HepG2 (cell line): Measurements from ENCODE around the gene DALRD3. TPM values are rescaled to one million over a fixed set of nuclear protein-coding genes. Genes with fewer than 3 reads are reported as not detected.

ENCODE experiments used
- ATAC-seq: fragments of 200-7000 bp; cut with Tn5 transposase; 3 replicates; pipeline ENCODE4 v1.9.1; 2020; ENCODE audit warnings: mild to moderate bottlenecking, moderate library complexity
- BruUV-seq: library from RNA; stranded (reverse); fragments of 400-500 nt; replicated peaks from 2 replicates; lab custom pipeline; 2021; lab: Mats Ljungman, UMichigan
- CTCF ChIA-PET: fragments of 300-600 bp; formaldehyde crosslinking; extraction: SDS; loops from one replicate; lab custom pipeline; 2021; ENCODE audit warnings: low total read pairs, inconsistent platforms, low intra/inter-chr PET ratio; lab: Yijun Ruan, JAX
- POLR2A ChIA-PET: fragments of 350-600 bp; sonication (Branson Sonifier 250); formaldehyde crosslinking; loops from one replicate; lab custom pipeline; 2020; ENCODE audit warnings: antibody characterized with exemption, inconsistent platforms; lab: Yijun Ruan, JAX
- DNase-seq: peaks from one replicate; pipeline ENCODE4 v3.0.0-alpha.2; 2015; ENCODE audit warnings: low spot score
- FAIRE-seq: peaks from 3 replicates; lab custom pipeline; 2011; peaks lifted over from hg19 to GRCh38; lab: Jason Lieb, UNC
- H2AFZ ChIP-seq: one replicate; pipeline ENCODE4 v1.6.1; 2011; ENCODE audit warnings: low read length, inconsistent platforms
- H3K27ac ChIP-seq: fragments of 300-600 bp; 3 replicates; pipeline ENCODE4 v1.8.0; 2011; ENCODE audit warnings: mixed run types, mild to moderate bottlenecking, mixed read lengths, low read length, inconsistent platforms; ENCODE audit not compliant: insufficient read depth; ENCODE audit errors: extremely low read length
- H3K27me3 ChIP-seq, 2 experiments: fragments of 200-600 bp in 1 of 2; 2 replicates in 1 of 2; 3 replicates in 1 of 2; pipeline versions ENCODE4 v1.6.0 to v1.8.0; 2011; ENCODE audit warnings: low read length in 2 of 2, mild to moderate bottlenecking in 2 of 2, moderate library complexity in 2 of 2, inconsistent platforms in 1 of 2; ENCODE audit not compliant: insufficient read depth in 2 of 2, control insufficient read depth in 1 of 2
- H3K36me3 ChIP-seq, 2 experiments: fragments of 200-600 bp in 1 of 2; replicated peaks in 1 of 2; 2 replicates in 1 of 2; 3 replicates in 1 of 2; pipeline versions ENCODE4 v1.5.1 to v1.8.0; 2011; ENCODE audit warnings: low read length in 2 of 2, inconsistent platforms in 1 of 2; ENCODE audit not compliant: insufficient read depth in 2 of 2, control insufficient read depth in 1 of 2
- H3K4me1 ChIP-seq: 2 replicates; pipeline ENCODE4 v1.5.1; 2012; ENCODE audit warnings: low read length, inconsistent platforms; ENCODE audit not compliant: insufficient read depth
- H3K4me2 ChIP-seq: 2 replicates; pipeline ENCODE4 v1.6.0; 2011; ENCODE audit warnings: low read depth, low read length, inconsistent platforms
- H3K4me3 ChIP-seq, 3 experiments: fragments of 200-600 bp in 1 of 3; sonication (generic), shearing (Covaris generic) in 1 of 3; replicated peaks in 1 of 3; 2 replicates each; pipeline ENCODE4 v1.5.1; 2011 to 2016; ENCODE audit warnings: low read length in 3 of 3, inconsistent platforms in 2 of 3, low read depth in 2 of 3, mild to moderate bottlenecking in 2 of 3, control low read depth in 1 of 3, mixed read lengths in 1 of 3; ENCODE audit not compliant: insufficient read depth in 1 of 3
- H3K79me2 ChIP-seq: one replicate; pipeline ENCODE4 v1.6.1; 2011; ENCODE audit warnings: low read length, inconsistent platforms; ENCODE audit not compliant: insufficient read depth
- H3K9ac ChIP-seq: 2 replicates; pipeline ENCODE4 v1.6.0; 2011; ENCODE audit warnings: mild to moderate bottlenecking, low read depth, low read length, inconsistent platforms; ENCODE audit not compliant: insufficient read depth
- H3K9me3 ChIP-seq: 2 replicates; pipeline ENCODE4 v1.5.1; 2012; ENCODE audit warnings: mild to moderate bottlenecking, low read length
- H4K20me1 ChIP-seq: 2 replicates; pipeline ENCODE4 v1.6.0; 2011; ENCODE audit warnings: inconsistent platforms, mild to moderate bottlenecking, low read length, moderate library complexity; ENCODE audit not compliant: insufficient read depth
- CREM ChIP-seq, 2 experiments: sonication (generic) in 1 of 2; formaldehyde crosslinking in 1 of 2; IDR thresholded peaks; 2 replicates each; pipeline versions ENCODE4 v1.4.0 to v1.6.1; 2016 to 2020; ENCODE audit warnings: antibody characterized with exemption in 1 of 2, mild to moderate bottlenecking in 1 of 2, missing genetic modification reagents in 1 of 2
- HCFC1 ChIP-seq: fragments of 150-350 bp; IDR thresholded peaks from 2 replicates; pipeline ENCODE4 v1.6.1; 2014; ENCODE audit warnings: low read depth, low read length
- JUN ChIP-seq: sonication (generic); formaldehyde crosslinking; IDR thresholded peaks from 2 replicates; pipeline ENCODE4 v1.4.0; 2020; ENCODE audit warnings: mild to moderate bottlenecking, missing genetic modification reagents
- KAT7 ChIP-seq: IDR thresholded peaks from 2 replicates; pipeline ENCODE4 v1.6.1; 2018; ENCODE audit warnings: borderline replicate concordance, missing compliant biosample characterization
- MAZ ChIP-seq, 2 experiments: sonication (generic) in 1 of 2; formaldehyde crosslinking in 1 of 2; IDR thresholded peaks; 2 replicates each; pipeline versions ENCODE4 v1.5.0 to v1.6.1; 2012 to 2020; ENCODE audit warnings: low read depth in 2 of 2, mild to moderate bottlenecking in 2 of 2, borderline replicate concordance in 1 of 2, improper control_type of control experiment in 1 of 2, low read length in 1 of 2, missing genetic modification reagents in 1 of 2, moderate library complexity in 1 of 2
- NAIF1 ChIP-seq: sonication (generic); formaldehyde crosslinking; IDR thresholded peaks from 2 replicates; pipeline ENCODE4 v1.5.0; 2020; ENCODE audit warnings: mild to moderate bottlenecking, missing genetic modification reagents, borderline replicate concordance
- RBM39 ChIP-seq: fragments of 200-400 bp; formaldehyde crosslinking; IDR thresholded peaks from one replicate; pipeline ENCODE4 v1.6.1; 2018; ENCODE audit warnings: antibody characterized with exemption, mild to moderate bottlenecking, low read depth, low read length; ENCODE audit not compliant: poor library complexity, severe bottlenecking
- ZNF550 ChIP-seq: sonication (generic); formaldehyde crosslinking; IDR thresholded peaks from 2 replicates; pipeline ENCODE4 v1.4.0; 2020; ENCODE audit warnings: mild to moderate bottlenecking, missing genetic modification reagents, borderline replicate concordance
- ZNF749 ChIP-seq: sonication (generic); formaldehyde crosslinking; IDR thresholded peaks from 2 replicates; pipeline ENCODE4 v1.8.0; 2022; ENCODE audit warnings: mild to moderate bottlenecking, missing genetic modification reagents, moderate library complexity, borderline replicate concordance
- WGBS: methylation state at CpG from one replicate; pipeline ENCODE4 v1.1.6; 2017; ENCODE audit warnings: low lambda C conversion rate; 5-methylcytosine and 5-hydroxymethylcytosine counted together
- in situ Hi-C: cut with HindIII; loops from 2 replicates; pipeline ENCODE4 v1.10.0; 2017; ENCODE audit warnings: low pct_unique_long_range_greater_than_20kb; ENCODE audit not compliant: extremely low pct_ligation_motif_present
- intact Hi-C: fragments of 100-400 bp; cut with micrococcal nuclease; formaldehyde crosslinking; loops from one replicate; pipeline ENCODE4 v1.10.0; 2022; ENCODE audit not compliant: unreplicated experiment
- polyA plus RNA-seq, 8 experiments: library from polyadenylated mRNA; depleted of rRNA in 3 of 8; stranded (reverse) in 7 of 8; unstranded in 1 of 8; fragments of >200 nt; fragmentation: Illumina TruSeq in 4 of 8; extraction: Trizol in 4 of 8; gene quantifications; 2 replicates each; pipeline versions ENCODE4 v1.2.1 to v1.2.3, GENCODE V29; 2011 to 2016; ENCODE audit warnings: low read depth in 4 of 8, missing spikeins in 1 of 8, mixed read lengths in 1 of 8; ENCODE audit not compliant: insufficient read depth in 1 of 8
- total RNA-seq, 5 experiments: library from RNA; depleted of rRNA; stranded (reverse); fragments of >200 nt; fragmentation: Illumina TruSeq; extraction: Trizol; gene quantifications; 2 replicates each; pipeline ENCODE4 v1.2.3, GENCODE V29; 2016; ENCODE audit warnings: low read depth in 1 of 5
- TF ChIP-seq, protein P1 (sequence below): sonication (generic); formaldehyde crosslinking; IDR thresholded peaks from 2 replicates; pipeline ENCODE4 v1.9.0; 2021; ENCODE audit warnings: missing genetic modification reagents, mild to moderate bottlenecking, borderline replicate concordance

DALRD3 gene
- total and polyA plus RNA-seq, 2 of the 13 experiments (the other 11 are each of a cell fraction or from before 2014, with no cell fraction given), result 19.9 to 36.5 TPM

DNA sequence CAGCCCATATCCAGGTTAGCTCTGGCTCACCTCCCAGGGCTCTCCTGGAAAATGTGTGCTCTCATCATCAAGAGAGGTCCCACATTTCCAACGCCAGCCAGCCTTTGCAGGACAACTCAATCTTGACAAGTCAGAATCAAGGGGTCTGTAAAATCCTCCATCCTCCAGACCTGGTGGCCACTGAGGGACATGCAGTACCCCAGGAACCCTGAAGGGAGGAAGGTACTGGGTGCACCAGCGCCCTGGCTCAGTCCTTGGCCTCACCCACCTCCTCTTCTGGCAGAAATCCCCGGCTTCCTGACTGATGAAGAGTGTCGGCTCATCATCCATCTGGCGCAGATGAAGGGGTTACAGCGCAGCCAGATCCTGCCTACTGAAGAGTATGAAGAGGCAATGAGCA is 17.2 kb downstream of the DALRD3 start:
- H3K9me3 ChIP-seq, result no peaks in the 10 kb centered on the region
- ATAC-seq (peak; percentile 19; the same call in 1 of the 3 replicates), DNase-seq (no peak), FAIRE-seq (no peak)
- H3K9ac ChIP-seq, result no peak overlapping the region
- no peaks in the 10 kb centered on the region for H3K79me2 ChIP-seq
- no TSS peak for BruUV-seq
- H3K4me1 ChIP-seq, result peaks cover 92% of the 10 kb centered on the region
- CTCF ChIA-PET, result no interaction called here
- no peaks in the 10 kb centered on the region for H4K20me1 ChIP-seq
- H3K27me3 ChIP-seq, result no peaks in the 10 kb centered on the region
- 89% methylated on average over 5 of the region's 6 CpGs for WGBS
- TF ChIP-seq HCFC1 (no peak), NAIF1 (CRISPR knock-in tag) (no peak), RBM39 (no peak), ZNF550 (CRISPR knock-in tag) (no peak), CREM (IDR thresholded peaks at IDR 0.05) (no peak), CREM (CRISPR knock-in tag; IDR thresholded peaks at IDR 0.05) (no peak), JUN (CRISPR knock-in tag) (no peak), ZNF749 (CRISPR knock-in tag) (no peak), MAZ (IDR thresholded peaks at IDR 0.05; ENCODE audit: borderline replicate concordance, low read depth, low read length) (no peak), MAZ (CRISPR knock-in tag; IDR thresholded peaks at IDR 0.05; ENCODE audit: low read depth) (no peak), KAT7 (no peak)
- TF ChIP-seq, protein P1, sequence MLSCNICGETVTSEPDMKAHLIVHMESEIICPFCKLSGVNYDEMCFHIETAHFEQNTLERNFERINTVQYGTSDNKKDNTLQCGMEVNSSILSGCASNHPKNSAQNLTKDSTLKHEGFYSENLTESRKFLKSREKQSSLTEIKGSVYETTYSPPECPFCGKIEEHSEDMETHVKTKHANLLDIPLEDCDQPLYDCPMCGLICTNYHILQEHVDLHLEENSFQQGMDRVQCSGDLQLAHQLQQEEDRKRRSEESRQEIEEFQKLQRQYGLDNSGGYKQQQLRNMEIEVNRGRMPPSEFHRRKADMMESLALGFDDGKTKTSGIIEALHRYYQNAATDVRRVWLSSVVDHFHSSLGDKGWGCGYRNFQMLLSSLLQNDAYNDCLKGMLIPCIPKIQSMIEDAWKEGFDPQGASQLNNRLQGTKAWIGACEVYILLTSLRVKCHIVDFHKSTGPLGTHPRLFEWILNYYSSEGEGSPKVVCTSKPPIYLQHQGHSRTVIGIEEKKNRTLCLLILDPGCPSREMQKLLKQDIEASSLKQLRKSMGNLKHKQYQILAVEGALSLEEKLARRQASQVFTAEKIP, result no peak
- intact Hi-C loops, result no loop called here
- in situ Hi-C loops, result no loop called here
- no peak overlapping the region for H3K4me2 ChIP-seq
- H3K4me3 ChIP-seq, result no peak overlapping the region
- POLR2A ChIA-PET, result interaction anchor here (0.7 to 1.4 kb wide), 2 partner anchors 19 to 28 kb away, joined by 3 to 4 read pairs; partner anchors contain the start of gene IMPDH2
- H3K27ac ChIP-seq, result no peak overlapping the region
- no peak overlapping the region for H2AFZ ChIP-seq
- H3K36me3 ChIP-seq, result no peaks in the 10 kb centered on the region
